Adrenal gland (tissue), 5 donors: ENCODE data around the gene DCTPP1.

Source experiments
- CTCF ChIP-seq, 6 experiments: fragments of 450-650 bp in 4 of 6; fragments of 200-600 bp in 2 of 6; sonication (generic) in 1 of 6; IDR thresholded peaks; 1 replicate in 5 of 6; 2 replicates in 1 of 6; pipeline versions ENCODE4 v1.5.1 to v1.8.0; 2016 to 2021; ENCODE audit warnings: antibody characterized with exemption in 6 of 6, mild to moderate bottlenecking in 2 of 6, moderate library complexity in 1 of 6
- POLR2A ChIP-seq, 2 donors: fragments of 450-650 bp; IDR thresholded peaks; one replicate each; pipeline ENCODE4 v1.6.1; 2017; ENCODE audit warnings: antibody characterized with exemption in 2 of 2, mild to moderate bottlenecking in 2 of 2, moderate library complexity in 1 of 2
- donor health status: DM: no; HTN: no; CAD: no.

DNA sequence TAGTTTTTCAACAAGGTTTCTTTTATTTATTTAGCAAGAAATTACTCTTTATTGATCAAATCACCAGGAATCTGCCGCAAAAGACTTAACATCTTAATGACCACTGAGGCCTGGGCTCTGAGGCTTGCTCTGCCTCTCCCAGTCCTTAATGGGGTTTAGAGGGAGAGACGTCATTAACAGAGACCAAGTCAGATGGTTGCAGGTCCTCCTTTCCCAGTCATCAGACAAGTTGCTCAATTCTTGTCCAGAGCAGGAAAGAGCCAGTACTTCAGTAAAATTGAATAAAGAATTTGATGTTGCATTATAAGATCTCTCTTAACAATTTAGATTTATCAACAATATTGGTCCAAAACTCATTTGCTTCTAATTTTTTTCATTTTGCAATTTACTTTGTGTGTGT, 13.8 kb upstream of the DCTPP1 start:
- TF ChIP-seq CTCF (IDR thresholded peaks at IDR 0.05) (no peak), POLR2A (IDR thresholded peaks at IDR 0.05) (no peak)
